H1 (cell line): ENCODE data around the gene GPRASP3. TPM values are rescaled to one million over a fixed set of nuclear protein-coding genes. Genes with fewer than 3 reads are reported as not detected.

Experiments used
- MAFK ChIP-seq: IDR thresholded peaks from 2 replicates; pipeline ENCODE4 v1.6.1; 2012; ENCODE audit warnings: low read depth, mild to moderate bottlenecking, improper control_type of control experiment, low read length
- RNF2 ChIP-seq: fragments of 200-900, 300-1000 bp; sonication (generic); IDR thresholded peaks from 2 replicates; pipeline ENCODE4 v1.7.1; 2016; ENCODE audit warnings: borderline replicate concordance, low read depth, mild to moderate bottlenecking, antibody characterized with exemption, low read length; ENCODE audit not compliant: poor library complexity, severe bottlenecking; ENCODE audit errors: missing control alignments
- TCF12 ChIP-seq: IDR thresholded peaks from 2 replicates; pipeline ENCODE4 v1.6.1; 2011; ENCODE audit warnings: low read depth, mild to moderate bottlenecking, low read length
- polyA plus RNA-seq, 7 experiments: library from polyadenylated mRNA; depleted of rRNA in 3 of 7; stranded (reverse) in 5 of 7; unstranded in 2 of 7; fragments of >200 nt in 5 of 7; fragments of 200-250 nt in 2 of 7; gene quantifications; 1 replicate in 5 of 7; 2 replicates in 1 of 7; 4 replicates in 1 of 7; pipeline versions ENCODE4 v1.2.1 to v1.2.3, GENCODE V29; 2011 to 2013; ENCODE audit warnings: missing spikeins in 2 of 7, mixed read lengths in 2 of 7
- total RNA-seq: library from RNA; stranded (reverse); fragmentation: NEBNext Ultra II Directional; extraction: Animal tissue kit (Norgen Biotek cat#: 25700); gene quantifications from 2 replicates; pipeline ENCODE4 v1.2.1, GENCODE V29; 2021

Gene GPRASP3
- total and polyA plus RNA-seq, 2 of the 8 experiments (the other 6 are each of a cell fraction or from before 2014, with no cell fraction given), result 7.0 to 19.8 TPM

DNA sequence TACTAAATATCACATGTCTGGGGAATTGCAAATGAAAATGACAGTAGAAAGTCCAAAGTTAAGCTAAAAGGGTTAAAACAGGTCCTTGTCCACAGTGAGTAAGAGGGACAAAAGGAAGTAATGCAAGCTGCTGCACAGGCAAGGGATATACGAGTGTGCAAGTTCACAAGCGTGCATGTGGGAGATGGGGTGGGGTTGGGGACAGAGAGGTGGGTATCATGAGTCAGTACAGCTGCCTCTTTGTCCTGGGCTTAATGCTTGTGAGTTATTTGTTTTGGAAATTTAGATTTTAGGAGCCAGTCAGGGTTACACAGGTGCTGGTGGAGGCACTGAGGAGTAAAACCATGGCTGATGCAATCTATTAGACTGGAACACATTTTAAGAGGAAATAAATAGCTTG lies 11.6 kb upstream of the GPRASP3 start (continued):
- TF ChIP-seq MAFK (no peak), RNF2 (no peak), TCF12 (no peak)
